GM23338 (cell line): Measurements from ENCODE around the gene DEFB110. TPM values are rescaled to one million over a fixed set of nuclear protein-coding genes. Genes with fewer than 3 reads are reported as not detected.

ENCODE experiments used
- ATAC-seq: fragments of 200-7000 bp; cut with Tn5 transposase; 3 replicates; pipeline ENCODE4 v1.9.1; 2020
- DNase-seq: peaks from one replicate; pipeline ENCODE4 v3.0.0-alpha.2; 2015; ENCODE audit warnings: low spot score
- H2AFZ ChIP-seq: fragments of 200-600 bp; sonication (generic); 2 replicates; pipeline ENCODE4 v1.8.0; 2016; ENCODE audit warnings: antibody characterized with exemption, mild to moderate bottlenecking, moderate library complexity
- H3F3A ChIP-seq: fragments of 200-600 bp; sonication (generic); replicated peaks from 2 replicates; pipeline ENCODE4 v1.8.0; 2017; ENCODE audit warnings: antibody characterized with exemption, mixed run types, low read depth
- H3K27ac ChIP-seq: fragments of 200-600 bp; sonication (generic); 2 replicates; pipeline ENCODE4 v1.6.1; 2016; ENCODE audit warnings: low read depth
- H3K27me3 ChIP-seq: fragments of 200-600 bp; sonication (generic); 2 replicates; pipeline ENCODE4 v1.8.0; 2016; ENCODE audit warnings: mild to moderate bottlenecking, mixed run types, moderate library complexity; ENCODE audit not compliant: insufficient read depth
- H3K36me3 ChIP-seq: fragments of 200-600 bp; sonication (generic); 2 replicates; pipeline ENCODE4 v1.8.0; 2016; ENCODE audit warnings: mild to moderate bottlenecking; ENCODE audit not compliant: insufficient read depth
- H3K4me1 ChIP-seq: fragments of 200-600 bp; sonication (generic); 2 replicates; pipeline ENCODE4 v1.8.0; 2016; ENCODE audit warnings: mild to moderate bottlenecking, moderate library complexity; ENCODE audit not compliant: insufficient read depth
- H3K4me2 ChIP-seq: fragments of 200-600 bp; sonication (generic); 2 replicates; pipeline ENCODE4 v1.7.1; 2017; ENCODE audit warnings: mixed run types
- H3K4me3 ChIP-seq: fragments of 200-600 bp; sonication (generic); 2 replicates; pipeline ENCODE4 v1.6.1; 2016; ENCODE audit warnings: mixed run types
- H3K79me2 ChIP-seq: fragments of 200-600 bp; sonication (generic); replicated peaks from 2 replicates; pipeline ENCODE4 v1.8.0; 2017; ENCODE audit warnings: mild to moderate bottlenecking; ENCODE audit not compliant: insufficient read depth
- H3K9me2 ChIP-seq: fragments of 200-600 bp; sonication (generic); 2 replicates; pipeline ENCODE4 v1.8.0; 2017; ENCODE audit not compliant: insufficient read depth
- H4K20me1 ChIP-seq: fragments of 200-600 bp; sonication (generic); replicated peaks from 2 replicates; pipeline ENCODE4 v1.8.0; 2017; ENCODE audit warnings: mild to moderate bottlenecking; ENCODE audit not compliant: insufficient read depth
- H3K27ac Mint-ChIP-seq: 2 replicates; pipeline ENCODE4 v1.8.0; 2020; ENCODE audit warnings: inconsistent platforms, mild to moderate bottlenecking, moderate library complexity, mixed read lengths
- H3K27me3 Mint-ChIP-seq: 3 replicates; pipeline ENCODE4 v1.8.0; 2022; ENCODE audit warnings: low read depth, mild to moderate bottlenecking, moderate library complexity, mixed read lengths, inconsistent platforms; ENCODE audit not compliant: insufficient read depth, poor library complexity
- H3K36me3 Mint-ChIP-seq: 3 replicates; pipeline ENCODE4 v1.8.0; 2021; ENCODE audit warnings: low read depth, mild to moderate bottlenecking, inconsistent platforms, moderate library complexity, mixed read lengths
- H3K4me1 Mint-ChIP-seq: 3 replicates; pipeline ENCODE4 v1.8.0; 2020; ENCODE audit warnings: mild to moderate bottlenecking, inconsistent platforms, mixed read lengths
- H3K4me3 Mint-ChIP-seq: 3 replicates; pipeline ENCODE4 v1.8.0; 2021; ENCODE audit warnings: moderate library complexity, mild to moderate bottlenecking, inconsistent platforms, mixed read lengths
- H3K9me3 Mint-ChIP-seq: 3 replicates; pipeline ENCODE4 v1.8.0; 2020; ENCODE audit warnings: moderate library complexity, mild to moderate bottlenecking, inconsistent platforms, mixed read lengths
- CREB1 ChIP-seq: fragments of 250-450 bp; sonication (Bioruptor Pico); IDR thresholded peaks from 2 replicates; pipeline ENCODE4 v1.5.0; 2020; ENCODE audit warnings: low read depth, mild to moderate bottlenecking, moderate library complexity
- ETS1 ChIP-seq: IDR thresholded peaks from 2 replicates; pipeline ENCODE4 v1.6.1; 2016; ENCODE audit warnings: antibody characterized with exemption
- EZH2 ChIP-seq: fragments of 200-600 bp; sonication (generic); IDR thresholded peaks from one replicate; pipeline ENCODE4 v1.8.0; 2017; ENCODE audit warnings: antibody characterized with exemption, mild to moderate bottlenecking, low read depth; ENCODE audit not compliant: unreplicated experiment
- EZH2phosphoT487 ChIP-seq: fragments of 200-600 bp; sonication (generic); IDR thresholded peaks from one replicate; pipeline ENCODE4 v1.8.1; 2018; ENCODE audit warnings: antibody characterized with exemption; ENCODE audit not compliant: unreplicated experiment
- JUNB ChIP-seq: IDR thresholded peaks from one replicate; pipeline ENCODE4 v1.6.1; 2016; ENCODE audit warnings: antibody characterized with exemption; ENCODE audit not compliant: unreplicated experiment
- NANOG ChIP-seq: IDR thresholded peaks from 2 replicates; pipeline ENCODE4 v1.6.1; 2016; ENCODE audit warnings: antibody characterized with exemption, borderline replicate concordance
- POLR2AphosphoS5 ChIP-seq: IDR thresholded peaks from 2 replicates; pipeline ENCODE4 v1.6.1; 2016; ENCODE audit warnings: antibody characterized with exemption, low read depth
- STAT1 ChIP-seq: IDR thresholded peaks from one replicate; pipeline ENCODE4 v1.6.1; 2016; ENCODE audit warnings: antibody characterized with exemption; ENCODE audit not compliant: unreplicated experiment
- ZNF114 ChIP-seq: fragments of 250-450 bp; sonication (Bioruptor Pico); IDR thresholded peaks from 2 replicates; pipeline ENCODE4 v1.5.0; 2020; ENCODE audit warnings: mild to moderate bottlenecking, moderate library complexity
- ZNF331 ChIP-seq: fragments of 250-450 bp; sonication (Bioruptor Pico); IDR thresholded peaks from 2 replicates; pipeline ENCODE4 v1.5.0; 2020; ENCODE audit warnings: low read depth, mild to moderate bottlenecking, moderate library complexity
- ZNF462 ChIP-seq: fragments of 250-450 bp; sonication (Bioruptor Pico); IDR thresholded peaks from 2 replicates; pipeline ENCODE4 v1.5.0; 2020; ENCODE audit warnings: mild to moderate bottlenecking, moderate library complexity
- polyA plus RNA-seq: library from polyadenylated mRNA; unstranded; fragments of >200 nt; fragmentation: Nextera tagmentation; extraction: Ambion mirVana; gene quantifications from 2 replicates; pipeline ENCODE4 v1.2.1, GENCODE V29; 2016
- total RNA-seq: library from RNA; depleted of rRNA; stranded (reverse); fragments of >200 nt; shearing (Covaris generic); gene quantifications from 2 replicates; pipeline ENCODE4 v1.2.3, GENCODE V29; 2014
- TF ChIP-seq, protein P1 (sequence below): IDR thresholded peaks from one replicate; pipeline ENCODE4 v1.6.1; 2018; ENCODE audit warnings: antibody characterized with exemption; ENCODE audit not compliant: unreplicated experiment
- TF ChIP-seq, protein P2 (sequence below), 2 experiments: fragments of 200-600 bp in 1 of 2; sonication (generic) in 1 of 2; conservative IDR thresholded peaks; 2 replicates each; pipeline versions ENCODE4 v1.5.1 to v1.6.1; 2016 to 2017; ENCODE audit warnings: antibody characterized with exemption in 2 of 2, low read depth in 2 of 2, mild to moderate bottlenecking in 2 of 2, moderate library complexity in 1 of 2

Gene DEFB110
- total and polyA plus RNA-seq, 2 experiments from 2014 or later: not detected

GRCh38 chr6:50047026-50047425, 25.2 kb upstream of the DEFB110 start:
- H3K4me3 Mint-ChIP-seq: no peak overlapping the region
- no peaks in the 10 kb centered on the region for H3K9me2 ChIP-seq
- H2AFZ ChIP-seq: no peak overlapping the region
- no peaks in the 10 kb centered on the region for H3K79me2 ChIP-seq
- no peak for DNase-seq
- H3K27ac Mint-ChIP-seq: no peak overlapping the region
- H3K36me3 ChIP-seq: no peaks in the 10 kb centered on the region
- ATAC-seq: no peak
- no peaks in the 10 kb centered on the region for H3K27me3 Mint-ChIP-seq
- TF ChIP-seq EZH2 (no peak), CREB1 (CRISPR knock-in tag) (no peak), ETS1 (no peak), ZNF114 (CRISPR knock-in tag) (no peak), POLR2AphosphoS5 (no peak), ZNF331 (no peak), EZH2phosphoT487 (no peak), JUNB (no peak), ZNF462 (CRISPR knock-in tag) (no peak), NANOG (no peak), STAT1 (no peak)
- TF ChIP-seq, protein P1, sequence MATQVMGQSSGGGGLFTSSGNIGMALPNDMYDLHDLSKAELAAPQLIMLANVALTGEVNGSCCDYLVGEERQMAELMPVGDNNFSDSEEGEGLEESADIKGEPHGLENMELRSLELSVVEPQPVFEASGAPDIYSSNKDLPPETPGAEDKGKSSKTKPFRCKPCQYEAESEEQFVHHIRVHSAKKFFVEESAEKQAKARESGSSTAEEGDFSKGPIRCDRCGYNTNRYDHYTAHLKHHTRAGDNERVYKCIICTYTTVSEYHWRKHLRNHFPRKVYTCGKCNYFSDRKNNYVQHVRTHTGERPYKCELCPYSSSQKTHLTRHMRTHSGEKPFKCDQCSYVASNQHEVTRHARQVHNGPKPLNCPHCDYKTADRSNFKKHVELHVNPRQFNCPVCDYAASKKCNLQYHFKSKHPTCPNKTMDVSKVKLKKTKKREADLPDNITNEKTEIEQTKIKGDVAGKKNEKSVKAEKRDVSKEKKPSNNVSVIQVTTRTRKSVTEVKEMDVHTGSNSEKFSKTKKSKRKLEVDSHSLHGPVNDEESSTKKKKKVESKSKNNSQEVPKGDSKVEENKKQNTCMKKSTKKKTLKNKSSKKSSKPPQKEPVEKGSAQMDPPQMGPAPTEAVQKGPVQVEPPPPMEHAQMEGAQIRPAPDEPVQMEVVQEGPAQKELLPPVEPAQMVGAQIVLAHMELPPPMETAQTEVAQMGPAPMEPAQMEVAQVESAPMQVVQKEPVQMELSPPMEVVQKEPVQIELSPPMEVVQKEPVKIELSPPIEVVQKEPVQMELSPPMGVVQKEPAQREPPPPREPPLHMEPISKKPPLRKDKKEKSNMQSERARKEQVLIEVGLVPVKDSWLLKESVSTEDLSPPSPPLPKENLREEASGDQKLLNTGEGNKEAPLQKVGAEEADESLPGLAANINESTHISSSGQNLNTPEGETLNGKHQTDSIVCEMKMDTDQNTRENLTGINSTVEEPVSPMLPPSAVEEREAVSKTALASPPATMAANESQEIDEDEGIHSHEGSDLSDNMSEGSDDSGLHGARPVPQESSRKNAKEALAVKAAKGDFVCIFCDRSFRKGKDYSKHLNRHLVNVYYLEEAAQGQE: no peak
- TF ChIP-seq, protein P2, sequence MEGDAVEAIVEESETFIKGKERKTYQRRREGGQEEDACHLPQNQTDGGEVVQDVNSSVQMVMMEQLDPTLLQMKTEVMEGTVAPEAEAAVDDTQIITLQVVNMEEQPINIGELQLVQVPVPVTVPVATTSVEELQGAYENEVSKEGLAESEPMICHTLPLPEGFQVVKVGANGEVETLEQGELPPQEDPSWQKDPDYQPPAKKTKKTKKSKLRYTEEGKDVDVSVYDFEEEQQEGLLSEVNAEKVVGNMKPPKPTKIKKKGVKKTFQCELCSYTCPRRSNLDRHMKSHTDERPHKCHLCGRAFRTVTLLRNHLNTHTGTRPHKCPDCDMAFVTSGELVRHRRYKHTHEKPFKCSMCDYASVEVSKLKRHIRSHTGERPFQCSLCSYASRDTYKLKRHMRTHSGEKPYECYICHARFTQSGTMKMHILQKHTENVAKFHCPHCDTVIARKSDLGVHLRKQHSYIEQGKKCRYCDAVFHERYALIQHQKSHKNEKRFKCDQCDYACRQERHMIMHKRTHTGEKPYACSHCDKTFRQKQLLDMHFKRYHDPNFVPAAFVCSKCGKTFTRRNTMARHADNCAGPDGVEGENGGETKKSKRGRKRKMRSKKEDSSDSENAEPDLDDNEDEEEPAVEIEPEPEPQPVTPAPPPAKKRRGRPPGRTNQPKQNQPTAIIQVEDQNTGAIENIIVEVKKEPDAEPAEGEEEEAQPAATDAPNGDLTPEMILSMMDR (conservative IDR thresholded peaks at IDR 0.05; ENCODE audit: low read depth in 2 of 2): no peak
- no peaks in the 10 kb centered on the region for H3K4me1 ChIP-seq
- no peaks in the 10 kb centered on the region for H3K4me1 Mint-ChIP-seq
- no peak overlapping the region for H3K27ac ChIP-seq
- no peaks in the 10 kb centered on the region for H4K20me1 ChIP-seq
- H3K4me2 ChIP-seq: no peak overlapping the region
- H3K36me3 Mint-ChIP-seq: no peaks in the 10 kb centered on the region
- no peaks in the 10 kb centered on the region for H3K27me3 ChIP-seq
- H3K9me3 Mint-ChIP-seq: no peaks in the 10 kb centered on the region
- no peak overlapping the region for H3K4me3 ChIP-seq
- H3F3A ChIP-seq: no peaks in the 10 kb centered on the region
